SIG-M5 treated with dmso at 0.1 percent for 504 hours (cell line): Measurements from ENCODE around the gene GAS5.
A peak's percentile ranks its signal among the peaks of the same experiment; 100 is the strongest.
"Not testable (repeated sequence)": the region's sequence is repeated elsewhere in the genome, so short reads cannot be mapped to it uniquely, and the experiment has no call there.

ENCODE experiments used
- DNase-seq: peaks from one replicate; lab custom pipeline; 2025; ENCODE audit not compliant: unreplicated experiment; lab: John Stamatoyannopoulos, UW

The GAS5 gene

GRCh38 chr1:173867753-173868265 is at the start of gene GAS5:
Gene GAS5, minus strand, starts transcription at chr1:173867989.
- peak; percentile 100 for DNase-seq

- DNase-seq, result no peak
These were observed 49.4 kb upstream of the GAS5 start, which contains the start of gene SERPINC1 for GRCh38 chr1:173917149-173917548. Gene SERPINC1, minus strand, starts transcription at chr1:173917327. Its CDS starts 68 bp downstream, at chr1:173917259.

GRCh38 chr1:173916667-173917066 is 48.9 kb upstream of the GAS5 start:
- DNase-seq, result no peak

GRCh38 chr1:173915596-173915995 is 47.8 kb upstream of the GAS5 start:
- DNase-seq, result no peak

- DNase-seq, result peak; percentile 49
These were observed 46.6 kb upstream of the GAS5 start for GRCh38 chr1:173914366-173914871.

- no peak for DNase-seq
These were observed 45.3 kb upstream of the GAS5 start for GRCh38 chr1:173913111-173913510.

- DNase-seq, result no peak
These were observed 36.2 kb upstream of the GAS5 start for GRCh38 chr1:173903827-173904531.

- DNase-seq, result no peak
These were observed 33.2 kb upstream of the GAS5 start for GRCh38 chr1:173900992-173901391.

GRCh38 chr1:173900427-173900826 is 32.6 kb upstream of the GAS5 start:
- DNase-seq, result no peak

- no peak for DNase-seq
These were observed 26.4 kb upstream of the GAS5 start for GRCh38 chr1:173894189-173894588.

GRCh38 chr1:173893611-173894010 is 25.8 kb upstream of the GAS5 start:
- no peak for DNase-seq

GRCh38 chr1:173889885-173890284 is 22.1 kb upstream of the GAS5 start:
- no peak for DNase-seq

GRCh38 chr1:173888749-173889148 is 21.0 kb upstream of the GAS5 start:
- DNase-seq, result no peak

- no peak for DNase-seq
These were observed 19.8 kb upstream of the GAS5 start for GRCh38 chr1:173887627-173888026.

GRCh38 chr1:173886746-173887611 is 19.2 kb upstream of the GAS5 start:
- no peak for DNase-seq

GRCh38 chr1:173884701-173885100 is 16.9 kb upstream of the GAS5 start:
- DNase-seq, result no peak

- not testable (repeated sequence) for DNase-seq
These were observed 13.3 kb upstream of the GAS5 start for GRCh38 chr1:173881117-173881516.

GRCh38 chr1:173878251-173878650 is 10.5 kb upstream of the GAS5 start:
- DNase-seq, result no peak

GRCh38 chr1:173876732-173877131 is 8.9 kb upstream of the GAS5 start:
- DNase-seq, result no peak

- DNase-seq, result no peak
These were observed 3.7 kb upstream of the GAS5 start for GRCh38 chr1:173871500-173871899.

GRCh38 chr1:173871091-173871490 is 3.3 kb upstream of the GAS5 start:
- DNase-seq, result no peak
